IPS DF 4.7 (cell line): ENCODE data around the gene MRPL43.

ENCODE experiments used
- DNase-seq: peaks from one replicate; pipeline ENCODE4 v3.0.0-alpha.2; 2013; ENCODE audit warnings: low spot score; ENCODE audit errors: extremely low read depth

MRPL43 gene

GRCh38 chr10:101003639-101004206 lies 16.4 kb upstream of the MRPL43 start:
- DNase-seq = no peak

GRCh38 chr10:101002456-101002855 lies 15.2 kb upstream of the MRPL43 start:
- no peak for DNase-seq

- DNase-seq = no peak
These were observed 14.3 kb upstream of the MRPL43 start for GRCh38 chr10:101001659-101002035.

- no peak for DNase-seq
These were observed 13.8 kb upstream of the MRPL43 start for GRCh38 chr10:101000915-101001658.

- DNase-seq = no peak
These were observed 13.0 kb upstream of the MRPL43 start for GRCh38 chr10:101000127-101000914.

- no peak for DNase-seq
These were observed 12.4 kb upstream of the MRPL43 start, which contains the start of gene LZTS2 for GRCh38 chr10:100999742-101000126. Gene LZTS2, plus strand, starts transcription at chr10:100999808. Its CDS starts 2,731 bp downstream, at chr10:101002539.

GRCh38 chr10:100998991-100999741 lies 11.9 kb upstream of the MRPL43 start:
- no peak for DNase-seq

GRCh38 chr10:100998183-100998990 lies 11.1 kb upstream of the MRPL43 start:
- no peak for DNase-seq

GRCh38 chr10:100997360-100998182 lies 10.3 kb upstream of the MRPL43 start:
- DNase-seq = no peak

GRCh38 chr10:100996678-100997359 lies 9.5 kb upstream of the MRPL43 start:
- DNase-seq = no peak

- no peak for DNase-seq
These were observed 7.9 kb upstream of the MRPL43 start for GRCh38 chr10:100995181-100995580.

GRCh38 chr10:100993986-100994708 lies 6.8 kb upstream of the MRPL43 start:
- DNase-seq = no peak

- no peak for DNase-seq
These were observed 1.8 kb upstream of the MRPL43 start for GRCh38 chr10:100989088-100989487.

- DNase-seq = no peak
These were observed 869 bp upstream of the MRPL43 start for GRCh38 chr10:100988166-100988565.

GRCh38 chr10:100987685-100988049 lies 370 bp upstream of the MRPL43 start:
- DNase-seq = no peak

GRCh38 chr10:100986623-100986951 lies 710 bp downstream of the MRPL43 start:
- DNase-seq = no peak

- DNase-seq = no peak
These were observed 2.0 kb downstream of the MRPL43 start for GRCh38 chr10:100985336-100985735.

GRCh38 chr10:100984672-100985177 lies 2.6 kb downstream of the MRPL43 start:
- DNase-seq = no peak
